ENCODE results near the gene ACRV1. TPM values are rescaled to one million over a fixed set of nuclear protein-coding genes. Genes with fewer than 3 reads are reported as not detected.

ACRV1 gene
- total RNA-seq, 1 experiment from 2014 or later: not detected

DNA sequence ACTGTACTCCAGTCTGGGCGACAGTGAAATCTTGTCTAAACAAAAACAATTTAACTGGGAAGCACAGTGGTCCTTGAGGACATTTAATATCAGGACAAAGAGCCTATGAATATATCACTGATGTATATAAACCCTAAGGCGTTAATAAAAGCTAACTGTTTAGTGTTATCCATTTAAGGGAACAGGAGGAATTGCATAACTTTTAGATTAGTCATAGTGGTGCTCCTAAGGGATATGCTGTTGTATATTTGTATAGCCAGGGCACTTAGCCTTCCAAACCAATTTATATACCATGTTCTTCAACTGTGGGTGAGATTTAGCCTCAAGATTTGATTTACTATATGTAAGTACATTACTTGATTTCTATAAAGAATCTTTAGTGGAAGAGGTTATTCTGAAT lies 58.7 kb downstream of the ACRV1 start:
- Mint-ChIP-seq H3K36me3 (ENCODE audit: insufficient read depth, unreplicated experiment) (peaks cover 35% of the 10 kb centered on the region), H3K27ac (ENCODE audit: unreplicated experiment) (no peak overlapping the region), H3K27me3 (ENCODE audit: unreplicated experiment) (no peaks in the 10 kb centered on the region), H3K9me3 (ENCODE audit: low read depth, unreplicated experiment) (no peaks in the 10 kb centered on the region), H3K4me1 (ENCODE audit: low read depth, unreplicated experiment) (peaks cover 9% of the 10 kb centered on the region), H3K4me3 (ENCODE audit: low read depth, unreplicated experiment) (no peak overlapping the region)
- BruUV-seq (replicated peaks): no TSS peak
- TF ChIP-seq, protein P1, sequence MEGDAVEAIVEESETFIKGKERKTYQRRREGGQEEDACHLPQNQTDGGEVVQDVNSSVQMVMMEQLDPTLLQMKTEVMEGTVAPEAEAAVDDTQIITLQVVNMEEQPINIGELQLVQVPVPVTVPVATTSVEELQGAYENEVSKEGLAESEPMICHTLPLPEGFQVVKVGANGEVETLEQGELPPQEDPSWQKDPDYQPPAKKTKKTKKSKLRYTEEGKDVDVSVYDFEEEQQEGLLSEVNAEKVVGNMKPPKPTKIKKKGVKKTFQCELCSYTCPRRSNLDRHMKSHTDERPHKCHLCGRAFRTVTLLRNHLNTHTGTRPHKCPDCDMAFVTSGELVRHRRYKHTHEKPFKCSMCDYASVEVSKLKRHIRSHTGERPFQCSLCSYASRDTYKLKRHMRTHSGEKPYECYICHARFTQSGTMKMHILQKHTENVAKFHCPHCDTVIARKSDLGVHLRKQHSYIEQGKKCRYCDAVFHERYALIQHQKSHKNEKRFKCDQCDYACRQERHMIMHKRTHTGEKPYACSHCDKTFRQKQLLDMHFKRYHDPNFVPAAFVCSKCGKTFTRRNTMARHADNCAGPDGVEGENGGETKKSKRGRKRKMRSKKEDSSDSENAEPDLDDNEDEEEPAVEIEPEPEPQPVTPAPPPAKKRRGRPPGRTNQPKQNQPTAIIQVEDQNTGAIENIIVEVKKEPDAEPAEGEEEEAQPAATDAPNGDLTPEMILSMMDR (IDR thresholded peaks at IDR 0.05; ENCODE audit: unreplicated experiment): no peak
- no peak for DNase-seq
- intact Hi-C loops (cut with micrococcal nuclease; ENCODE audit: unreplicated experiment): no loop called here
- CTCF ChIA-PET: no interaction called here

Other genes with a start within 250 kb of the ACRV1 start
- gene FEZ1, start 184.6 kb downstream of the ACRV1 start, total RNA-seq (2022): 3.5 and 6.6 TPM in 2 replicates
- gene EI24, start 111.4 kb downstream of the ACRV1 start, total RNA-seq (2022): 76.7 and 82.2 TPM in 2 replicates
- 139 and 168 TPM in 2 replicates for gene STT3A, start 88.0 kb downstream of the ACRV1 start, total RNA-seq (2022)
- gene CHEK1, start 55.7 kb downstream of the ACRV1 start, total RNA-seq (2022): 27.3 and 33.2 TPM in 2 replicates
- gene PATE1, start 65.4 kb upstream of the ACRV1 start, total RNA-seq (2022): not detected in 2 replicates
- not detected in 2 replicates for gene PATE2, start 98.0 kb upstream of the ACRV1 start, total RNA-seq (2022)
- not detected in 2 replicates for gene PATE3, start 107.3 kb upstream of the ACRV1 start, total RNA-seq (2022)
- not detected in 2 replicates for gene PATE4, start 152.5 kb upstream of the ACRV1 start, total RNA-seq (2022)
- 2.0 and 2.1 TPM in 2 replicates for gene HYLS1, start 206.8 kb upstream of the ACRV1 start, total RNA-seq (2022)
- 9.5 and 10.4 TPM in 2 replicates for gene PUS3, start 222.4 kb upstream of the ACRV1 start, total RNA-seq (2022)
- not detected in 2 replicates for gene DDX25, start 223.7 kb upstream of the ACRV1 start, total RNA-seq (2022)

Data from Calu3 (cell line).